ENCODE data around the gene POLD4. TPM values are rescaled to one million over a fixed set of nuclear protein-coding genes. Genes with fewer than 3 reads are reported as not detected.

The POLD4 gene
- total RNA-seq, 1 experiment from 2014 or later = 44.2 TPM

GRCh38 chr11:67357831-67358670 is 4.7 kb upstream of the POLD4 start:
- H3K36me3 ChIP-seq (ENCODE audit: control insufficient read depth in 1 of 2, insufficient read depth in 2 of 2, low read length in 2 of 2) = no peaks in the 10 kb centered on the region; a peak in 1 of 4 replicates
- peaks cover 10% of the 10 kb centered on the region; the same call in 1 of the 2 replicates for H3K79me2 ChIP-seq (ENCODE audit: insufficient read depth, low read length)
- DNase-seq (ENCODE audit: low read depth, low spot score) (no peak), ATAC-seq (no peak)
- TF ChIP-seq FOSL1 (IDR thresholded peaks at IDR 0.05; ENCODE audit: low read depth) = no peak
- TF ChIP-seq RAD21 (IDR thresholded peaks at IDR 0.05; ENCODE audit: low read depth) = no peak
- no peak for TF ChIP-seq MAX (IDR thresholded peaks at IDR 0.05)
- RAD21 ChIA-PET (ENCODE audit: low non-redundant PET in 1 of 2, low total read pairs in 2 of 2, uncharacterized antibody in 2 of 2, unreplicated experiment in 2 of 2) = interaction anchor here (2.4 to 6.0 kb wide), 2 partner anchors 23 kb away, joined by 44 to 76 read pairs; no protein-coding TSS in a partner anchor
- no peaks in the 10 kb centered on the region for H3K9me3 ChIP-seq (ENCODE audit: control insufficient read depth in 1 of 2, insufficient read depth in 1 of 2, low read depth in 1 of 2, low read length in 2 of 2)
- CTCF ChIA-PET = interaction anchor here (1.0 to 16.6 kb wide), 5 partner anchors 11 to 96 kb away, joined by 3 to 456 read pairs (median 4); partner anchors contain the start of genes CLCF1 and PPP1CA
- POLR2A ChIA-PET = interaction anchor here (1.1 to 8.1 kb wide), 2 partner anchors 12 to 18 kb away, joined by 3 to 210 read pairs; partner anchors contain the start of gene CLCF1
- H3K27me3 ChIP-seq (ENCODE audit: insufficient read depth, low read length) = no peaks in the 10 kb centered on the region
- H2AFZ ChIP-seq (ENCODE audit: low read depth, low read length, poor library complexity, severe bottlenecking) = no peak overlapping the region
- no peaks in the 10 kb centered on the region for H3K9me2 ChIP-seq (ENCODE audit: insufficient read depth)
- peaks cover 44 to 70% of the 10 kb centered on the region in 2 experiments for H3K4me1 ChIP-seq (ENCODE audit: control insufficient read depth in 1 of 2, insufficient read depth in 2 of 2, low read length in 2 of 2)
- peak overlapping the region; percentile 84 for H3K9ac ChIP-seq (ENCODE audit: low read length)
- intact Hi-C loops (cut with micrococcal nuclease) = loop anchor here (1.0 kb wide), 3 partner anchors 16 to 44 kb away; no protein-coding TSS in a partner anchor
- BruUV-seq (replicated peaks) = no TSS peak
- no peaks in the 10 kb centered on the region for H4K20me1 ChIP-seq (ENCODE audit: insufficient read depth)
- peak overlapping the region; percentile 93 for H3K4me2 ChIP-seq (ENCODE audit: low read length)
- peak overlapping the region; percentile 95 for H3K27ac ChIP-seq (ENCODE audit: low read depth, low read length)
- peak overlapping the region in 1 of 2 experiments; percentile 8; a peak in 2 of 4 replicates for H3K4me3 ChIP-seq (replicated peaks in 1 of 2; ENCODE audit: low read depth in 1 of 2, low read length in 2 of 2)

- H3K36me3 ChIP-seq (ENCODE audit: control insufficient read depth in 1 of 2, insufficient read depth in 2 of 2, low read length in 2 of 2) = no peaks in the 10 kb centered on the region
- peak overlapping the region; percentile 84 for H3K9ac ChIP-seq (ENCODE audit: low read length)
- H3K4me3 ChIP-seq (replicated peaks in 1 of 2; ENCODE audit: low read depth in 1 of 2, low read length in 2 of 2) = peak overlapping the region; percentile 25 to 35
- no peaks in the 10 kb centered on the region for H3K9me3 ChIP-seq (ENCODE audit: control insufficient read depth in 1 of 2, insufficient read depth in 1 of 2, low read depth in 1 of 2, low read length in 2 of 2)
- POLR2A ChIA-PET = interaction anchor here (1.1 to 8.1 kb wide), 3 partner anchors 11 to 28 kb away, joined by 3 to 210 read pairs (median 6); partner anchors contain the start of gene CLCF1
- H3K9me2 ChIP-seq (ENCODE audit: insufficient read depth) = no peaks in the 10 kb centered on the region
- no peaks in the 10 kb centered on the region for H4K20me1 ChIP-seq (ENCODE audit: insufficient read depth)
- CTCF ChIA-PET = interaction anchor here (0.6 to 16.6 kb wide), 11 partner anchors 9 to 95 kb away, joined by 3 to 456 read pairs (median 4); partner anchors contain the start of genes CLCF1, PPP1CA and RAD9A
- H3K79me2 ChIP-seq (ENCODE audit: insufficient read depth, low read length) = peaks cover 10% of the 10 kb centered on the region; the same call in 1 of the 2 replicates
- H2AFZ ChIP-seq (ENCODE audit: low read depth, low read length, poor library complexity, severe bottlenecking) = no peak overlapping the region
- no TSS peak for BruUV-seq (replicated peaks)
- ATAC-seq (peak; percentile 52), DNase-seq (ENCODE audit: low read depth, low spot score) (no peak)
- RAD21 ChIA-PET (ENCODE audit: low non-redundant PET in 1 of 2, low total read pairs in 2 of 2, uncharacterized antibody in 2 of 2, unreplicated experiment in 2 of 2) = interaction anchor here (0.7 to 6.0 kb wide), 8 partner anchors 14 to 69 kb away, joined by 3 to 76 read pairs (median 6); partner anchors contain the start of gene CLCF1 (in 1 of the 2)
- intact Hi-C loops (cut with micrococcal nuclease) = loop anchor here (1.0 kb wide), 3 partner anchors 17 to 45 kb away; no protein-coding TSS in a partner anchor
- peak overlapping the region; percentile 95 for H3K27ac ChIP-seq (ENCODE audit: low read depth, low read length)
- H3K4me1 ChIP-seq (ENCODE audit: control insufficient read depth in 1 of 2, insufficient read depth in 2 of 2, low read length in 2 of 2) = peaks cover 50 to 73% of the 10 kb centered on the region in 2 experiments
- H3K4me2 ChIP-seq (ENCODE audit: low read length) = peak overlapping the region; percentile 93
- no peaks in the 10 kb centered on the region for H3K27me3 ChIP-seq (ENCODE audit: insufficient read depth, low read length)
- TF ChIP-seq ELF1 (IDR thresholded peaks at IDR 0.05; ENCODE audit: borderline replicate concordance, low read depth) = no peak
- TF ChIP-seq TCF7L2 (IDR thresholded peaks at IDR 0.05; ENCODE audit: borderline replicate concordance, extremely low read depth, insufficient read depth, insufficient read length) = no peak
- TF ChIP-seq CBX3 (IDR thresholded peaks at IDR 0.05; ENCODE audit: low read depth) = no peak
- no peak for TF ChIP-seq FOSL1 (IDR thresholded peaks at IDR 0.05; ENCODE audit: low read depth)
- no peak for TF ChIP-seq POLR2A (IDR thresholded peaks at IDR 0.05; ENCODE audit: borderline replicate concordance, extremely low read depth, insufficient read depth, insufficient read length)
- no peak for TF ChIP-seq EZH2 (IDR thresholded peaks at IDR 0.05)
- no peak for TF ChIP-seq RAD21 (IDR thresholded peaks at IDR 0.05; ENCODE audit: low read depth)
- no peak for TF ChIP-seq ATF3 (IDR thresholded peaks at IDR 0.05)
- no peak for TF ChIP-seq SP1 (IDR thresholded peaks at IDR 0.05; ENCODE audit: low read depth)
- peak; percentile 24 for TF ChIP-seq ZBTB33 (IDR thresholded peaks at IDR 0.05; ENCODE audit: extremely low read depth, insufficient replicate concordance, low read length)
Observed at GRCh38 chr11:67356864-67357561, 3.7 kb upstream of the POLD4 start.
